NCI-H2081 treated with DMSO at 0.1 percent for 48 hours (cell line): ENCODE measurements around the gene GAS2L1.

Source experiments
- DNase-seq: peaks from one replicate; lab custom pipeline; 2025; lab: John Stamatoyannopoulos, UW

Gene GAS2L1

GRCh38 chr22:29328055-29328454, 21.6 kb downstream of the GAS2L1 start:
- no peak for DNase-seq

- DNase-seq = no peak
Observed at GRCh38 chr22:29328566-29329500, 22.4 kb downstream of the GAS2L1 start.

- no peak for DNase-seq
Observed at GRCh38 chr22:29329581-29329980, 23.1 kb downstream of the GAS2L1 start.

- no peak for DNase-seq
Observed at GRCh38 chr22:29330291-29330690, 23.8 kb downstream of the GAS2L1 start.

GRCh38 chr22:29330753-29331152, 24.3 kb downstream of the GAS2L1 start:
- DNase-seq = no peak

- no peak for DNase-seq
Observed at GRCh38 chr22:29331213-29331612, 24.8 kb downstream of the GAS2L1 start.

GRCh38 chr22:29331658-29332300, 25.3 kb downstream of the GAS2L1 start:
- DNase-seq = no peak

- DNase-seq = no peak
Observed at GRCh38 chr22:29332886-29333496, 26.5 kb downstream of the GAS2L1 start.

GRCh38 chr22:29334148-29334547, 27.7 kb downstream of the GAS2L1 start:
- DNase-seq = no peak

- DNase-seq = no peak
Observed at GRCh38 chr22:29334696-29335344, 28.4 kb downstream of the GAS2L1 start.

GRCh38 chr22:29335656-29336055, 29.2 kb downstream of the GAS2L1 start:
- no peak for DNase-seq

GRCh38 chr22:29336751-29337490, 30.5 kb downstream of the GAS2L1 start:
- DNase-seq = no peak

- DNase-seq = no peak
Observed at GRCh38 chr22:29337631-29338284, 31.3 kb downstream of the GAS2L1 start.

GRCh38 chr22:29338398-29338797, 31.9 kb downstream of the GAS2L1 start:
- no peak for DNase-seq

GRCh38 chr22:29339381-29340235, 33.2 kb downstream of the GAS2L1 start:
- DNase-seq = no peak

GRCh38 chr22:29340566-29340965, 34.1 kb downstream of the GAS2L1 start:
- no peak for DNase-seq

- no peak for DNase-seq
Observed at GRCh38 chr22:29341056-29341848, 34.8 kb downstream of the GAS2L1 start.

- DNase-seq = no peak
Observed at GRCh38 chr22:29341849-29342127, 35.3 kb downstream of the GAS2L1 start.

- no peak for DNase-seq
Observed at GRCh38 chr22:29342177-29342576, 35.7 kb downstream of the GAS2L1 start.
